MCF 10A (cell line): ENCODE results near the gene GNAO1. TPM values are rescaled to one million over a fixed set of nuclear protein-coding genes. Genes with fewer than 3 reads are reported as not detected.

ENCODE experiments used
- BruUV-seq: library from RNA; stranded (reverse); fragments of 400-500 nt; replicated peaks from 2 replicates; lab custom pipeline; 2021; lab: Mats Ljungman, UMichigan
- CTCF ChIA-PET: fragments of 300-600 bp; sonication (Branson Sonifier 250); formaldehyde crosslinking; extraction: SDS; loops from one replicate; lab custom pipeline; 2021; ENCODE audit warnings: antibody characterized with exemption, inconsistent platforms; lab: Yijun Ruan, JAX
- POLR2A ChIA-PET: fragments of 300-600, 350-650 bp; sonication (Branson Sonifier 250); formaldehyde crosslinking; extraction: SDS; loops from one replicate; lab custom pipeline; 2020; ENCODE audit warnings: antibody characterized with exemption, inconsistent platforms; lab: Yijun Ruan, JAX
- DNase-seq: peaks from one replicate; pipeline ENCODE4 v3.0.0-alpha.2; 2018; ENCODE audit not compliant: unreplicated experiment
- H3K27ac Mint-ChIP-seq: one replicate; pipeline ENCODE4 v1.8.0; 2022; ENCODE audit warnings: mild to moderate bottlenecking, low read depth, mixed read lengths; ENCODE audit not compliant: unreplicated experiment
- H3K27me3 Mint-ChIP-seq: one replicate; pipeline ENCODE4 v1.8.0; 2022; ENCODE audit warnings: mixed read lengths; ENCODE audit not compliant: insufficient read depth, unreplicated experiment
- H3K36me3 Mint-ChIP-seq: one replicate; pipeline ENCODE4 v1.8.0; 2022; ENCODE audit warnings: mild to moderate bottlenecking, moderate library complexity, mixed read lengths; ENCODE audit not compliant: insufficient read depth, unreplicated experiment
- H3K4me1 Mint-ChIP-seq: one replicate; pipeline ENCODE4 v1.8.0; 2022; ENCODE audit warnings: mixed read lengths; ENCODE audit not compliant: insufficient read depth, unreplicated experiment
- H3K4me3 Mint-ChIP-seq: one replicate; pipeline ENCODE4 v1.8.0; 2022; ENCODE audit warnings: mild to moderate bottlenecking, moderate library complexity, mixed read lengths; ENCODE audit not compliant: unreplicated experiment
- H3K9me3 Mint-ChIP-seq: one replicate; pipeline ENCODE4 v1.8.0; 2022; ENCODE audit warnings: mixed read lengths; ENCODE audit not compliant: unreplicated experiment
- CTCF ChIP-seq: fragments of 200-600 bp; IDR thresholded peaks from one replicate; pipeline ENCODE4 v1.8.0; 2022; ENCODE audit warnings: antibody characterized with exemption, mild to moderate bottlenecking; ENCODE audit not compliant: unreplicated experiment
- intact Hi-C: fragments of 100-400 bp; cut with micrococcal nuclease; formaldehyde crosslinking; loops from 2 replicates; pipeline ENCODE4 v1.14.1; 2022
- total RNA-seq: library from RNA; stranded (reverse); gene quantifications from 2 replicates; pipeline ENCODE4 v1.2.3, GENCODE V29; 2022

GNAO1 gene
- total RNA-seq, 1 experiment from 2014 or later = 0.44 TPM

GRCh38 chr16:56212144-56212543 is 20.9 kb downstream of the GNAO1 start:
- POLR2A ChIA-PET = no interaction called here
- Mint-ChIP-seq H3K4me1 (no peaks in the 10 kb centered on the region), H3K36me3 (no peaks in the 10 kb centered on the region), H3K27me3 (peaks cover 69% of the 10 kb centered on the region), H3K27ac (no peak overlapping the region), H3K9me3 (no peaks in the 10 kb centered on the region), H3K4me3 (no peak overlapping the region)
- BruUV-seq = no TSS peak
- no peak for TF ChIP-seq CTCF
- no peak for DNase-seq
- CTCF ChIA-PET = no interaction called here
- intact Hi-C loops = no loop called here

- no peaks in the 10 kb centered on the region for H3K4me1 Mint-ChIP-seq
- H3K27ac Mint-ChIP-seq = no peak overlapping the region
- CTCF ChIA-PET = interaction anchor here (0.6 to 0.9 kb wide), 2 partner anchors 43 to 97 kb away, joined by 3 read pairs; no protein-coding TSS in a partner anchor
- intact Hi-C loops = no loop called here
- TF ChIP-seq CTCF = no peak
- peaks cover 75% of the 10 kb centered on the region for H3K27me3 Mint-ChIP-seq
- BruUV-seq = no TSS peak
- no peaks in the 10 kb centered on the region for H3K36me3 Mint-ChIP-seq
- H3K4me3 Mint-ChIP-seq = no peak overlapping the region
- H3K9me3 Mint-ChIP-seq = no peaks in the 10 kb centered on the region
- POLR2A ChIA-PET = no interaction called here
- DNase-seq = no peak
Observed at GRCh38 chr16:56221995-56222394, 30.7 kb downstream of the GNAO1 start.

- Mint-ChIP-seq H3K27ac (no peak overlapping the region), H3K36me3 (no peaks in the 10 kb centered on the region), H3K4me1 (no peaks in the 10 kb centered on the region), H3K27me3 (peaks cover 69% of the 10 kb centered on the region), H3K4me3 (no peak overlapping the region), H3K9me3 (no peaks in the 10 kb centered on the region)
- ChIA-PET CTCF (no interaction called here), POLR2A (no interaction called here)
- TF ChIP-seq CTCF = no peak
- intact Hi-C loops = no loop called here
- no TSS peak for BruUV-seq
- DNase-seq = no peak
Observed at GRCh38 chr16:56222474-56222997, 31.2 kb downstream of the GNAO1 start.

GRCh38 chr16:56225017-56225742 is 33.9 kb downstream of the GNAO1 start:
- H3K36me3 Mint-ChIP-seq = no peaks in the 10 kb centered on the region
- peaks cover 50% of the 10 kb centered on the region for H3K27me3 Mint-ChIP-seq
- no peak overlapping the region for H3K27ac Mint-ChIP-seq
- intact Hi-C loops = no loop called here
- BruUV-seq = no TSS peak
- no peak for TF ChIP-seq CTCF
- ChIA-PET POLR2A (no interaction called here), CTCF (interaction anchor here (0.9 kb wide), 1 partner anchor 9 kb away, joined by 4 read pairs; no protein-coding TSS in a partner anchor)
- no peak for DNase-seq
- H3K9me3 Mint-ChIP-seq = no peaks in the 10 kb centered on the region
- H3K4me3 Mint-ChIP-seq = no peak overlapping the region
- H3K4me1 Mint-ChIP-seq = no peaks in the 10 kb centered on the region
